GM12891 (cell line): ENCODE data around the gene AMDHD1.

Experiments
- DNase-seq: peaks from one replicate; pipeline ENCODE4 v3.0.0; 2011; ENCODE audit warnings: low spot score; ENCODE audit not compliant: insufficient read length
- FAIRE-seq: peaks from 2 replicates; lab custom pipeline; 2011; peaks lifted over from hg19 to GRCh38; lab: Jason Lieb, UNC
- PAX5 ChIP-seq: IDR thresholded peaks from 2 replicates; pipeline ENCODE4 v1.6.1; 2011; ENCODE audit warnings: low read length, moderate library complexity, mild to moderate bottlenecking; ENCODE audit not compliant: insufficient read depth, severe bottlenecking
- POLR2A ChIP-seq: IDR thresholded peaks from 2 replicates; pipeline ENCODE4 v1.6.1; 2011; ENCODE audit warnings: low read depth, low read length, control low read depth
- POLR2AphosphoS5 ChIP-seq: IDR thresholded peaks from 2 replicates; pipeline ENCODE4 v1.6.1; 2011; ENCODE audit warnings: low read depth, low read length, control low read depth
- POU2F2 ChIP-seq: IDR thresholded peaks from 2 replicates; pipeline ENCODE4 v1.6.1; 2011; ENCODE audit warnings: low read depth, mild to moderate bottlenecking, control low read depth, low read length, moderate library complexity
- SPI1 ChIP-seq: IDR thresholded peaks from 2 replicates; pipeline ENCODE4 v1.6.1; 2011; ENCODE audit warnings: low read depth, low read length, control low read depth
- TAF1 ChIP-seq: IDR thresholded peaks from 2 replicates; pipeline ENCODE4 v1.6.1; 2011; ENCODE audit warnings: low read depth, low read length, control low read depth

AMDHD1 gene

DNA sequence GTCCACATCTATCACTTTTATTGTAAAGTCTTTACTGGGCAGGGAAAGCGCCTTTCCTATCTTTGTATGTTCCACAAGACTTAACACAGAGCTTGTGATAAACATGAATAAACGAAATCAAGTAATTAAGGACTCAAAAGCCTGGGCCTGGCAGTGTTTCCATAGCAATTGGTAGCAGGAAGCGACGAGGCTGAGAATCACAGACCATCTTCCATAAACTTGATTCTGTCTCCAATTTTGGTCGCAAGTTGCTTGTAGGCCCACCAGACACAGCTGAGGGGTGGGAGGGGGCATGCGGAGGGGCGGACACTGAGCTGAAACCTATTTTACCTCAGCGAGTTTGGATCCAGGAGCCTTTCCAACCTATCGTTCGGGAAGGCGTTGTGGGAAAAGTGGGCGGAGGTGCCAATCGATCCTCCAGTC, 1.0 kb upstream of the AMDHD1 start:
- DNase-seq = no peak
- FAIRE-seq = no peak
- no peak for TF ChIP-seq POU2F2
- TF ChIP-seq TAF1 = no peak
- no peak for TF ChIP-seq PAX5
- TF ChIP-seq POLR2AphosphoS5 = no peak
- no peak for TF ChIP-seq POLR2A
- no peak for TF ChIP-seq SPI1

DNA sequence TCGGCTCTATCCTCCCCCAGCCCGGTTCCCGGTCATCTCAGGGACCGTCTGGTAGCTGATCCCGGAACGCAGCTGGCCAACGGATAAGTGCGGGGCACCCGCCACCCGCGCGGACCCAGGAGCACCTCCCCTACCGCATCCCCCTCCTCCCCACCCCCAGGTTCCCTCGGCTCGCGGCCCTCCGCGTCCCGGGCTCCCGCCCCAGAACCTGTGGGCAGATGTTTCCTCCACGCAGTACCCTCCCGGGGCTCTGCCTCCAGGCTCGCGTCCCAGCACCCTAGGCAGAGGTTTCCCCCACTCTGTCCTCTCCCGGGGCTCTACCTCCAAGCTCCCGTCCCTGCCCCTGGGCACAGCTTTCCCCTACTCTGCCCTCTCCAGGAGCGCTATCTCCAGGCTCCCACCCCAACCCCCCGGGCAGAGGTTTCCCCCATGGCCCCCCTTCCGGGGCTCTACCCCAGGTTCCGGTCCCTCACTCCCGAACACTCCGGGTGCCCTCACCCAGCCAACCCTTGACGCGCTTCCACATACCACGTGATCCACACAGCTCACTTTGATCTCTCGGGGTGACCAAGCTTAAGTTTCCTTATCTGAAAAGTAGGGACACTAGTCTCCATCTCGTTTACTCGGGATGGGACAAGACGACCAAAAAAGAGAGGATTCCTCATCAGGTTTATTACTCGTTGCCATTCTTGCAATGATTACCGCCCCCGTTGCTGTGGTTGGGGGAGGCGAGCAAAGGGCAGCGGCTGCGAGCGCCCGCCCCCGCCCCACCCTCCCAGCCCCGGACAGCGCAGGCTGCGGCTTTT, 404 bp upstream of the AMDHD1 start, which contains the start of gene CCDC38:
TSS of gene CCDC38 (minus strand) at position 91 of the 806 bp plus-strand sequence. CDS start 6,105 bp downstream, outside the sequence.
- DNase-seq = peak; percentile 84
- FAIRE-seq = peak; percentile 90
- peak; percentile 60 for TF ChIP-seq POLR2A
- no peak for TF ChIP-seq POU2F2
- no peak for TF ChIP-seq PAX5
- TF ChIP-seq POLR2AphosphoS5 = no peak

DNA sequence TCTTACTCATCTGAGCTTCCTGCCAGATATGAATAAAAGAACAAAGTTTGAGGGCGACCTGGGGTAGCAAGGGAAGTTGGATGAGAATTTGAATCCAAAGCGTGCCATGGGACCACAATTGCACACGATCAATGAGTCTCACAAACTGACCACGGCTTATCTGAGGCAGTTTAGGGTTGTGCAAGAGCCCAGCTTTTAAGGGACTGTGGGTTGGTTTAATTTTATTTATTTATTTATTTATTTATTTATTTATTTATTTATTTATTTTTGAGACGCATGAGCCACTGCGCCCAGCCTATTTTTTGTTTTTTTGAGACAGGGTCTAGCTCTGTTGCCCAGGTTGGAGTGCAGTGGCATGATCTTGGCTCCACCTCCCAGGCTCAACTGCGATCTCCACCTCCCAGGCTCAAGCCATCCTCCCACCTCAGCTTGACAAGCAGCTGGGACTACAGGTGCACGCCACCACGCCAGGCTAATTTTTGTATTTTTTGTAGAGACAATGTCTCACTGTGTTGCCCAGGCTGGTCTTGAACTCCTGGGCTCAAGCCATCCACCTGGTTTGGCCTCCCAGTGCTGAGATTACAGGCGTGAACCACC, 1.1 kb downstream of the AMDHD1 start:
- TF ChIP-seq SPI1 (no peak), POLR2AphosphoS5 (no peak), PAX5 (no peak), TAF1 (no peak), POLR2A (no peak), POU2F2 (no peak)
- DNase-seq = no peak
- FAIRE-seq = no peak

DNA sequence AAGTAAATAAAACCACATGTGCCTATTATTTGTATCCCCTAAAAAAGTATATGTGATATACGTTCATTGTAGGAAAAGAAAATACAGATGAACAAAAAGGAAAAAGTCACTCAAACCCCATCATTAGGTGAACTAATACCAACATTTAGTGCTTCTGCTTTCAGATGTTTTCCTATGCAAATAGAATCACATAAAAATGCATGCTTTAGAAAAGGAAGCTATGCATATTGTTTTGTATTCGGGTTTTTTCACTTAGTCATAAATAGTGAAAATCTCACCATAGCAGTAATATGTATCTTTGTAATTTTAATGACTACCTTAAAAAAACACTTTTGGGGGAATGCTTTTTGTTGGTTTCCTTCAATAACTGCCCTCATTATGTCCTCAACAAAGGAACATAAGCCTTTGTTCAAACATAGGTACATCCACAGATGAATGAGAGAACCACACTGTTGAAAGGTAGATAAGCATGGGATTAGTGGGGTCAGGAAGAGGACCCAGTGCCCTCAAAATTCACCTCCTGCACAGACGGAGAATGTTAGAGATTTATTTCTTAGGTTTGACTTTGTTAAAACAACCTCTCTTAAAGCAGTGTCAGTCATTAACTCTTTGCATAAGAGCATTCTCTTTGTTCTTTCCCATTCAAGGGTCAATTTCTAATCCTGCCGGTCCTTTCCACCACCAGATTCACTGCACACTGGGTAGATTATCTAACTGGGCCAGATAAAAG, 6.5 kb downstream of the AMDHD1 start:
- TF ChIP-seq SPI1 (no peak), POLR2AphosphoS5 (no peak), POU2F2 (no peak), POLR2A (no peak), PAX5 (no peak), TAF1 (no peak)
- FAIRE-seq = no peak
- no peak for DNase-seq

GRCh38 chr12:95951515-95951914, 8.4 kb downstream of the AMDHD1 start:
- no peak for TF ChIP-seq POU2F2
- TF ChIP-seq PAX5 = no peak
- no peak for TF ChIP-seq SPI1
- TF ChIP-seq POLR2A = no peak
- TF ChIP-seq POLR2AphosphoS5 = no peak
- no peak for TF ChIP-seq TAF1
- FAIRE-seq (no peak), DNase-seq (no peak)

GRCh38 chr12:95953000-95953399, 9.9 kb downstream of the AMDHD1 start:
- no peak for FAIRE-seq
- no peak for DNase-seq

DNA sequence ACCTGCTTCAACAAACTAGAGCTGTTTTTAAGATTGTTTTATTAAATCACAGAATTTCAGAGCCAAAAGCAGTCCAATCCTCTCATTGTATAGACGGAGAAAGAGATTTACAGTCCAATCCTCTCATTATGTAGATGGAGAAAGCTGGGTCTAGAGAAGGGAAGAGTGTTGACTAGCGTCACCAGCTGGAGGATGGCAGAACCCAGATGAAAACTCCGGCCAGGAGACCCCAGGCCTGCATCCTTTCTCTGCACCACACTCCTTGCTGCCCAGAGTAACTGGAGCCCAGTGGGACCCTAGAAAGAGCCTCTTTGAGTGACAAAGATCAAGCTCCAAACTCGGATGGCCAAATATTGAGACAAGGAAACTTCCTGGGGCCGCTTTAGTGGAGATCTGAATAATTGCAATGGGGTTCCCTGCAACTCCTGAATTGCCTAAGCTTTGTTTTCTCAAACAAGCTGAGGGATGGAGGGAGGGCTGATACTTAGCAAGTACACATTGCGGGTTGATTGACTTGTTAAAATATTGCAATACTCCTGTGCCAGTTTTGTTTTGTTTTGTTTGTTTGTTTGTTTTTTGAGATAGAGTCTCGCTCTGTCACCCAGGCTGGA, 12.5 kb downstream of the AMDHD1 start:
- FAIRE-seq (no peak), DNase-seq (no peak)
- TF ChIP-seq POLR2A (no peak), PAX5 (no peak), SPI1 (no peak), POU2F2 (no peak), TAF1 (no peak), POLR2AphosphoS5 (no peak)

More at GRCh38 chr12:95953000-95953399, 9.9 kb downstream of the AMDHD1 start:
- TF ChIP-seq POLR2A (no peak), POLR2AphosphoS5 (no peak), POU2F2 (no peak), SPI1 (no peak), TAF1 (no peak), PAX5 (no peak)

GRCh38 chr12:95956557-95957145, 13.5 kb downstream of the AMDHD1 start:
- FAIRE-seq (no peak), DNase-seq (no peak)
- TF ChIP-seq POLR2AphosphoS5 (no peak), POLR2A (no peak), PAX5 (no peak), TAF1 (no peak), SPI1 (no peak)

GRCh38 chr12:95959107-95959506, 16.0 kb downstream of the AMDHD1 start:
- DNase-seq (no peak), FAIRE-seq (no peak)
- TF ChIP-seq POU2F2 (no peak), SPI1 (no peak), POLR2AphosphoS5 (no peak), PAX5 (no peak), TAF1 (no peak), POLR2A (no peak)
